Erythroblast (primary cell): ENCODE measurements around the gene CRYBG3.
"Not testable (repeated sequence)": the region's sequence is repeated elsewhere in the genome, so short reads cannot be mapped to it uniquely, and the experiment has no call there.

Experiments used
- GATA1 ChIP-seq: IDR thresholded peaks from 2 replicates; pipeline ENCODE4 v1.6.1; 2011; ENCODE audit warnings: low read depth, mild to moderate bottlenecking, control low read depth, low read length, moderate library complexity
- POLR2A ChIP-seq: IDR thresholded peaks from 2 replicates; pipeline ENCODE4 v1.6.1; 2011; ENCODE audit warnings: mild to moderate bottlenecking, low read length

DNA sequence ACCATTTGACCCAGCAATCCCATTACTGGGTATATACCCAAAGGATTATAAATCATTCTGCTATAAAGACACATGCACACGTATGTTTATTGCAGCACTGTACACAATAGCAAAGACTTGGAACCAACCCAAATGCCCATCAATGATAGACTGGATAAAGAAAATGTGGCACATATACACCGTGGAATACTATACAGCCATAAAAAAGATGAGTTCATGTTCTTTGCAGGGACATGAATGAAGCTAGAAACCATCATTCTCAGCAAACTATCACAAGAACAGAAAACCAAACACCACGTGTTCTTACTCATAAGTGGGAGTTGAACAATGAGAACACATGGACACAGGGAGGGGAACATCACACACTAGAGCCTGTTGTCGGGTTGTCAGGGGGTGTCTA lies 11.4 kb downstream of the CRYBG3 start:
- TF ChIP-seq POLR2A, GATA1: not testable (repeated sequence)
